HG02884 (cell line): ENCODE results near the gene ADGRB3.
"Not testable (repeated sequence)": the region's sequence is repeated elsewhere in the genome, so short reads cannot be mapped to it uniquely, and the experiment has no call there.

ENCODE experiments used
- ATAC-seq: cut with Tn5 transposase; IDR thresholded peaks from one replicate; pipeline ENCODE4 v1.9.1; 2021; ENCODE audit warnings: mild to moderate bottlenecking, moderate library complexity; ENCODE audit not compliant: unreplicated experiment

ADGRB3 gene

DNA sequence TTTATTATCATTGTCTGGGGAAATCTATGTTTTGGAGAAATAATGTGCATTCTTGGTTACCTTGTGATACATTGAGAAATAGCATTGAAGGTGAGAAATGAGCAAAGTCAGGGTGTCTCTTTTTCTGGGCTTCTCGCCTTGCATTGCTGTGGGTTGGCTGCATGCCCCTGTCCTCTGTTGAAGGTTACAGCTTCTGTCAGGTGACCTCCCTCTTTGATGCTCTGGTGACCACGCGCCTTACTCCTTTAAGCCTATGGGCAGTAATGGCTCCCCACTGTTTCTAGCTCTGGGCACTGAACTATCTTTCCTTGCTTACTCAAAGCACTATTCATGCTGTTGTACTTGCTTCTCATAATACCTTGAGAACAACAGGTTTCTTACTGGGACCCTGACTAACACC, 14.6 kb downstream of the ADGRB3 start:
- no peak for ATAC-seq

- ATAC-seq, result no peak
Observed at GRCh38 chr6:68650142-68650541, 15.1 kb downstream of the ADGRB3 start.

DNA sequence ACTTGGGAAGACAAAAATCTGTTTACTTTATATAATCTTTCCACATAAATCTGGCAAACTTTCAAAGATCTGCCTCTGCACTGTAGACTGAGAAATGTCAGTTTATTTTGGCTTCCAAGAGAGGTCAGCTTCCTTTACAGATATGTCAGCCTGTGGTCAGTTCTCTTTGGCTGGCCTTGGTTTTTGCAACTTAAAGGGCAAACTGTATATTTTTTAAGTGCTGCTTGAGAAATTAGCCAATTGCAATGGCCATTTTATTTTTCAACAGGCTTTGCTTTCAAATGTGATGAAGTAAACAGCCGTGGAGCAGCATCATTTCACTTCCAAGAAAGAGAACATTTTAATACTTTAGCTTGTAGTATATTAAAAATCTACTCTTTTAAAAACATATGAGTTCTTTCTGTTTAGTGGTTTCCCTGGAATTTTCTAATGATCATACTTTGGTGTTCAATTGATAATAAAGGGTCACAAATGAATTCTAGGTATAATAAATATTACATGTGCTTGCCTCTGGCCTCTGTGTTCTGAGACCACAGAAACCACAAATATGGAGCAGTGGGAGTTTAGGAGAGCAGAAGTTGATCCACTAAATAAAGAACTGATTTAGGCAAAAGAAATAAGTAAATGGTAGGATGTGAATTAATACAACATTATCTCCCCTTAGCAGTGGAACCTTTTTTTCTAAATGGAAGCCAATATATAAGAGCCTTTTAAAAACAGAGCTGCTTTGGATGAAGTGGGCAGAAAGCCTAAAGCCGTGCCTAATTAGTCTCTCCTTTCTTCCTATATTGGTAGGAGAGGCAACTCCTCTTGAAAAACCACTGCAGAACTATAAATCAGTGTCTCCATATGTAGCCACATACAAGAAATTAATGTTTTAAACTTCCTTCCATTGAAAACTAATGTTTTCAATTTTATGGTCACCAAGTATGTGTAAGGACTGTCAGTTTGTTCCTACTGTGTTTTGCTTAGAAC, 16.2 kb downstream of the ADGRB3 start:
- no peak for ATAC-seq

GRCh38 chr6:68652117-68652536, 17.0 kb downstream of the ADGRB3 start:
- no peak for ATAC-seq

GRCh38 chr6:68653074-68653705, 18.1 kb downstream of the ADGRB3 start:
- no peak for ATAC-seq

- ATAC-seq, result no peak
Observed at GRCh38 chr6:68653706-68654089, 18.6 kb downstream of the ADGRB3 start.

GRCh38 chr6:68654134-68654533, 19.1 kb downstream of the ADGRB3 start:
- ATAC-seq, result no peak

DNA sequence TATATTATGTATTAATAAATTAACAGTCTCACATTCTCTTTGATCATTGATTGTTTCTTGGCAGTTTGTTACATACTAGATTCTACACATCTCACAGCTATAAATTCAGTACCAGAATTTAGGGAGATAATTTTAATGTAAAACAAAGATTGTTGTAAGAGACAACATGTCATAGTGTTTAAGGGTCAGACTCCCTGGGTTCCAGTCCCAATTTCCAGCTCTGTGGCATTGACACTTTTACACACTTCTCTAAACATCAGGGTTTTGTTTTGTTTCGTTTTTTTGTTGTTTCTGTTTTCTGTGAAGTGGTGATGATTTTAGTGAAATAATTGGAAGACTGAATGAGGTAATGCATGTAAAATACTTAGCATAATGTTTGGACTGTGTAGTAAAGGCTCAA, 19.9 kb downstream of the ADGRB3 start:
- ATAC-seq, result no peak

DNA sequence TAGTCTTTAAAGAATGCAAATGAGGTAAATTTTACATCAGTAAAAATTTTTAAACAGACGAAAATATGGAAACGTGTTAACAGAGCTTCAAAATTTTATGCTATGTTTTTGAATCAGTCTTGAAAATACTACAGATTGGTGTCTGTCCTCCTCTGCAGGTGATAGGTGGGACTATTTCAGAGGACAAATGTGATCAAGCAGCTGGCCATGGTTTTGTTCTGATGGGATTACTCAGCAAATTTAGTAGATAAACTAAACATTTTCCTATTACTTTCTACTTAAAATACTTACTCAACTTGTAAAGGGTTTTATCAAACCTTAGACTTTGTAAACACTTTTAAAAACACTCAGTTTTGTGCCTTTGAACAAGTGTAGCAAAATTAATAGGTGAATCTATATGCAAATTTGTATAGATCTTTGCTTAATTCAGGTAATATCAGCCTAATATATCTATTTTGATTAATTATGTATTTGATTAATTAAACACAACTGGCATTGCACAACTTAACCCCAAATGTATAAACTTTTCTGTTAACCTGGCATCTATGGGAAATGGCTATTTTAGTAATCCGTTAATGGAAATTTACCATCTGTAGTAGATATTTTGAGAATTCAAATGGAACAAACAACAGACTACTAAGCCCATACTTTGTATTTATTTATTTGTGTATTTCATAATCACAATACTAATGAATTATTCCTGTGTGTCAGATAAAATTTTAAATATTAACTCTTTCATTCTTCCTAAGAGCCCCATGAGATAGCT, 22.5 kb downstream of the ADGRB3 start:
- ATAC-seq, result no peak

- ATAC-seq, result no peak
Observed at GRCh38 chr6:68658338-68658737, 23.3 kb downstream of the ADGRB3 start.

DNA sequence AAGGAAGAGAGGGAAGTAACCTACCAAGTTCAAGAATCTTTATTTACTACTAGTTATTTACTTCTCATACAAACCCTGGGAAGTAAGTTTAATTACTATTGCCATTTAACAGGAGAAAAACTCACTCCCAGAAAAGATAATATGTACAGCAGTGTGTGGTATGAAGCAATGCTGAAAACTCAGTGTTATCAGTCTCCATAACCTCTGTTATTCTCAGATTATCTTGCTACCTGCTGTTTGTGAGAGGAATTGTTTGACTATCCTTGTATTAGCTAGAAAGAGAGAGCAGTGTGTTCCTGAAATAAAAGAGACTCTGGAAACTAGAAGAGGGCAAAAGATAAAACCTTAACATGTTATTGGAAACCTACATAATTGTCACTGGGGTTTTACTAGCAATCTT, 38.2 kb downstream of the ADGRB3 start:
- ATAC-seq, result no peak

DNA sequence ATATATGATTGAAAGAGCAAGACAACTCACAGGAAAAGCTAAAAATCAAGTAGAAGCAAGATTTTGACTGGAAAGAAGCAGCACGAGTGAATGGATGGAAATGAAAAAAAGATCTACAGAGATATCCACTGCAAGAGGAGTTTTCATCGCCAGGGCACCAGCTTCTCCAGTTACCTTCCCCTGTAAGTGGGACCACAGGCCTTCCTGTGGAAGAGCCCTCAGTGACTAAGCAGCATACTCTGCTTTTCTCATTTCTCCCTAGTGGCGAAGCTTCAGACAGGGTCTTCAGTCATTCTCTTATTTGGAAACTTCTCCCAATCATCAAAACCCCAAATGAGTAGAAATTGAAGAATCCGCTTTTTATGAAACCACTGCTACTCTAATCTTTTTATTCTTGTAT, 40.5 kb downstream of the ADGRB3 start:
- no peak for ATAC-seq

DNA sequence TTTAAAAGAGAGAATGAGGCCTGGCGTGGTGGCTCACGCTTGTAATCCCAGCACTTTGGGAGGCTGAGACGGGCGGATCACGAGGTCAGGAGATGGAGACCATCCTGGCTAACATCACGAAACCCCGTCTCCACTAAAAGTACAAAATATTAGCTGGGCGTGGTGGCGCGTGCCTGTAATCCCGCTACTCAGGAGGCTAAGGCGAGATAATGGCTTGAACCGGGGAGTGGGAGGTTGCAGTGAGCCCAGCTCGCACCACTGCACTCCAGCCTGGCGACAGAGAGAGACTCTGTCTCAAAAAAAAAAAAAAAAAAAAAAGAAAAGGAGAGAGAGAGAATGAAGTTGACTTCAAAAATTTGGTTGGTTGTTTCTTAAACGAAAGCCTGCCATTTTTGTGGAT, 41.0 kb downstream of the ADGRB3 start:
- not testable (repeated sequence) for ATAC-seq

GRCh38 chr6:68677058-68677457, 42.0 kb downstream of the ADGRB3 start:
- no peak for ATAC-seq

- ATAC-seq, result no peak
Observed at GRCh38 chr6:68679399-68679798, 44.3 kb downstream of the ADGRB3 start.

DNA sequence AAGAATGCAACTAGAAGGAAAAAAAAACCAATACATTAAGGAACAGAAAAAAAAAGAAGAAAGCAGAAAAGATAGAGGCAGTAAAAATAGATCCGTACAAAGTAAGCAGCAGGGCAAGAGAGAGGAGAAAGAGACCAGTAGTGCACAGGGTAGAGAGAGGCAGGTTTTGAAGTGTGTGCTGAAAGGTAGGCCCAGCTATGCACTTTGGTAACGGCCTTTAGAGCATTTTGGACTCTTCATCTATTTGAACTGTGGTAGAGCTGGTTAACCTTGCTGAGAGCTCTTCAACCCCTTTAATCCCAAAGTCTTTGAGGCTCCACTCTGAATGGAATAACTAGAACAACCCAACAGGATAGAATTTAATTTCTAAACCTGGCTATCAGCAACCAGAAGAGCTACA, 45.2 kb downstream of the ADGRB3 start:
- no peak for ATAC-seq

- ATAC-seq, result no peak
Observed at GRCh38 chr6:68689910-68690309, 54.8 kb downstream of the ADGRB3 start.

DNA sequence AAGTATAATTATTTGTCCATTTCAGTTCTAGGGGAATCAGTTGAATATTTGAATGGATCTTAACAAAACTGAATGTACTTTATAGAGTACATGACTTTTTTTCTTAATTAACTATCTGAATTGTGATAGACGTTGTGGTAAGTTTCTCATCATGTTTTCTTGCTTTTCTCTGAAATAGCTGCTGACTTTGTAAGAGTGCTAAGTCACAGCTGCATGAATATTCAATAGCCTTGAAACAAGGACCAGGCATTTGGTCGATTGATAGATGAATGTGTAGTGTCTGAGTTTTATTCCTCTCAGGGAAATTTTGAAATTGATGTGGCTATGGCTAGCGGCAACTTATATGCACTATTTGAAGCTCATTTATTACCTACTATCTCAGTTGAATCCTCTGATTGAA, 56.0 kb downstream of the ADGRB3 start:
- no peak for ATAC-seq

DNA sequence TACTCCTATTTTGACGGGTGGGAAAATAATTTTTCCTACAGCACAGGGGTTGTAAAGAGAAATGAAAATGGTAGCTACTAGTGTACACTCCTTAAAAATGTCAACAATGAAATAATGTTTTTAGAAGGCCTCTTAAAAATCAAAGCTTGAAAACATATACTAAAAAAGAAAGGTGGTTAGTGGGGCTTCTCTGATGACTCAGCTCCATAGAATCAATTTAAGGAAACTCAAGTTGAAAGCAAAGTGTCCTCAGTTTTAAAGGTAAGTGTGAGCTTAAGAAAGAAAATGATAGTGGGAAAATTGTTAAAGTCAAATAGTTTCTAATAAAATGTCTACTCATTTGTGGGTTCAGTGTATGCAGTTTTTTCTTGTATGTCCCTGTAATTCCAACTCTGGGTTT, 58.2 kb downstream of the ADGRB3 start:
- no peak for ATAC-seq

GRCh38 chr6:68695403-68695802, 60.3 kb downstream of the ADGRB3 start:
- ATAC-seq, result no peak

DNA sequence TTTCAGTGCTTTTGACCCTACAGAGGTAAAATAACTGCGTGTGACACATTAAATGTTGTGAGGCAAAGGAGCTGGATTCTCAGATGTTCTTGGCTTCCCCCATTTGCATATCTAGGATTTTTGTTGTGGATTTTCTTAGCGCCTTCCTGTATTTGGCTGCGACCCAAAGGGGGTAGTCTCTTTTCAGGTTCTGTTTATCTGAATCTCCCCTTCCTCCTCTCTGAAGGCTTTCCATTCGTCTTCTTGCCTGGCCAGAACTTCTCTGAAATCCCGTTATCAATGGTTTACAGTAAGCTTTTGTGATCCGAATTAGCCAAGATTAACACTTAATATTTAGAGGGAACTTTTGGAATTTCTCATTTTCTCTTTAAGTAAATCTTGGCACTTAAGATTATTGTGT, 60.8 kb downstream of the ADGRB3 start:
- ATAC-seq, result no peak

GRCh38 chr6:68697394-68697793, 62.3 kb downstream of the ADGRB3 start:
- no peak for ATAC-seq
